Immature natural killer cell (primary cell): Measurements from ENCODE around the gene OFD1. TPM values are rescaled to one million over a fixed set of nuclear protein-coding genes. Genes with fewer than 3 reads are reported as not detected.

ENCODE experiments used
- DNase-seq, 3 donors: peaks; one replicate each; pipeline ENCODE4 v3.0.0; 2022; ENCODE audit warnings: mixed read lengths in 1 of 3
- H3K27ac Mint-ChIP-seq, 6 donors: one replicate each; pipeline ENCODE4 v1.8.0; 2020; ENCODE audit warnings: mixed read lengths in 6 of 6, mild to moderate bottlenecking in 5 of 6, inconsistent platforms in 4 of 6, moderate library complexity in 3 of 6
- H3K27me3 Mint-ChIP-seq, 3 donors: one replicate each; pipeline ENCODE4 v1.8.0; 2020 to 2021; ENCODE audit warnings: low read depth in 3 of 3, mild to moderate bottlenecking in 3 of 3, mixed read lengths in 3 of 3, moderate library complexity in 3 of 3, inconsistent platforms in 1 of 3
- H3K36me3 Mint-ChIP-seq, 3 donors: one replicate each; pipeline ENCODE4 v1.8.0; 2020; ENCODE audit warnings: mixed read lengths in 3 of 3, inconsistent platforms in 2 of 3, mild to moderate bottlenecking in 2 of 3
- H3K4me1 Mint-ChIP-seq, 2 donors: one replicate each; pipeline ENCODE4 v1.8.0; 2020; ENCODE audit warnings: inconsistent platforms in 2 of 2, mild to moderate bottlenecking in 2 of 2, mixed read lengths in 2 of 2, moderate library complexity in 1 of 2
- H3K4me3 Mint-ChIP-seq, 5 donors: one replicate each; pipeline ENCODE4 v1.8.0; 2020; ENCODE audit warnings: mild to moderate bottlenecking in 5 of 5, mixed read lengths in 5 of 5, inconsistent platforms in 3 of 5, moderate library complexity in 3 of 5
- H3K9me3 Mint-ChIP-seq, 6 donors: one replicate each; pipeline ENCODE4 v1.8.0; 2020; ENCODE audit warnings: mild to moderate bottlenecking in 6 of 6, mixed read lengths in 6 of 6, inconsistent platforms in 4 of 6, moderate library complexity in 3 of 6
- polyA plus RNA-seq, 3 donors: library from polyadenylated mRNA; unstranded; fragments of 300-500 nt; fragmentation: Illumina TruSeq; gene quantifications; one replicate each; pipeline ENCODE4 v1.2.3, GENCODE V29; 2021

OFD1 gene
- polyA plus RNA-seq, 3 donors from 2014 or later, result 7.5 to 42.1 (median 22.6) TPM

GRCh38 chrX:13694359-13694758 lies 40.2 kb upstream of the OFD1 start:
- H3K9me3 Mint-ChIP-seq, result peaks cover 0 to 2% (median 0%) of the 10 kb centered on the region in 6 donors
- no peak for DNase-seq
- peak overlapping the region in 4 of 6 donors; percentile 19 to 96 (median 72) for H3K27ac Mint-ChIP-seq
- H3K36me3 Mint-ChIP-seq, result peaks cover 0 to 3% (median 0%) of the 10 kb centered on the region in 3 donors
- peaks cover 88 to 96% of the 10 kb centered on the region in 2 donors for H3K4me1 Mint-ChIP-seq
- peak overlapping the region in 4 of 5 donors; percentile 59 to 87 (median 71) for H3K4me3 Mint-ChIP-seq
- H3K27me3 Mint-ChIP-seq, result peaks cover 5 to 11% (median 8%) of the 10 kb centered on the region in 3 donors

DNA sequence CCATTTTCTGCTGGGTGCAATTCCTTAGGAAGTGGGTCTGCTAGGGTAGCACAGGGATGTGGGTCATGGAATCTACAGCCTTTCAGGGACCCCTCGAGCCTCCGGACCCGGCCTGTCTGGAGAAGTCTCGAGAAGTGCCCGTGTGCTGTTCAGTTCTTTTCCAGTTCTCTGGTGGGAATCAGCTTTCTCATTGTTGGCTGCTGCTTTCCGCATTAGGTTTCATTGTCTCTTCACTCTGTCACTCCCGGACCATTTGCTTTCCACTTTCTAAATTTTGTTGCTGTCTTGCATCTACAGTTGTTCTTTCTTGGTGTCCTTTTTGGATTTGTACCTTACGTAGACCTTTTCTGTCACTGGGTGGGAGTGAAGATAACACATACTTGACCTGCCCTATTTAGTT lies 39.6 kb upstream of the OFD1 start:
- Mint-ChIP-seq H3K27me3 (peaks cover 5 to 7% (median 5%) of the 10 kb centered on the region in 3 donors), H3K27ac (peak overlapping the region; percentile 53 to 96 (median 80)), H3K9me3 (peaks cover 0 to 2% (median 0%) of the 10 kb centered on the region in 6 donors), H3K4me3 (peak overlapping the region; percentile 1 to 87 (median 62)), H3K4me1 (peaks cover 88 to 96% of the 10 kb centered on the region in 2 donors), H3K36me3 (peaks cover 0 to 5% (median 0%) of the 10 kb centered on the region in 3 donors)
- no peak for DNase-seq

DNA sequence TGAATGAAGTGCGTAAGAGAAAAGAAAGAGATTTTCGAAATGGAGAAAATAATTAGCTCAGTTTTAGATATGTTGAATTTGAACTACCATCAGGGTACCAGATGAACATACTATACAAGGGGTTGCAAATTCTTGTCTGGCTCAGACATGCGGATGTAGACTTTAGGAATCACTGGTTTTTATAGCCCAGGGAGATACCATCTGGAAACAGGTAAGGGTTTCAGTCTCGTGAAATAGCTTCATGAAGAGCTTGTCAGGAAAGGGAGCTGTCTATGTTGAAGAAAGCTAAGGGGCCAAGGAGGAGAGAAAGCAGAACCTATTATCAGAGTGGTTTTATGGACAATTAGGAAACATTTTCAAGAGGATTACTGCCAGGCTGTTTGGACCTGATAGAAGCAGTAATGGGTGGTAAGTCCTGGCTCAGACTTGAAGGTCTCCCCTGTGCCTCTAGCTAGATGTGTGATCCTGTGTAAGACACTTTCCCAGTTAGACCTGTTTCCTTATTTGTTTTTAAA lies 38.9 kb upstream of the OFD1 start:
- H3K27ac Mint-ChIP-seq, result peak overlapping the region; percentile 53 to 96 (median 79)
- peaks cover 0 to 2% (median 0%) of the 10 kb centered on the region in 6 donors for H3K9me3 Mint-ChIP-seq
- H3K4me3 Mint-ChIP-seq, result peak overlapping the region; percentile 44 to 87 (median 62)
- H3K27me3 Mint-ChIP-seq, result peaks cover 2 to 7% (median 5%) of the 10 kb centered on the region in 3 donors
- H3K36me3 Mint-ChIP-seq, result peaks cover 0 to 5% (median 0%) of the 10 kb centered on the region in 3 donors
- peaks cover 89 to 96% of the 10 kb centered on the region in 2 donors for H3K4me1 Mint-ChIP-seq
- no peak for DNase-seq

GRCh38 chrX:13697455-13697854 lies 37.1 kb upstream of the OFD1 start:
- peaks cover 3 to 6% (median 5%) of the 10 kb centered on the region in 3 donors for H3K27me3 Mint-ChIP-seq
- H3K4me1 Mint-ChIP-seq, result peaks cover 95 to 98% of the 10 kb centered on the region in 2 donors
- peaks cover 0 to 2% (median 0%) of the 10 kb centered on the region in 6 donors for H3K9me3 Mint-ChIP-seq
- peak overlapping the region; percentile 84 to 90 (median 87) for H3K27ac Mint-ChIP-seq
- peaks cover 0 to 11% (median 0%) of the 10 kb centered on the region in 3 donors for H3K36me3 Mint-ChIP-seq
- DNase-seq, result peak; percentile 50 to 56 (median 53)
- peak overlapping the region; percentile 67 to 91 (median 76) for H3K4me3 Mint-ChIP-seq

DNA sequence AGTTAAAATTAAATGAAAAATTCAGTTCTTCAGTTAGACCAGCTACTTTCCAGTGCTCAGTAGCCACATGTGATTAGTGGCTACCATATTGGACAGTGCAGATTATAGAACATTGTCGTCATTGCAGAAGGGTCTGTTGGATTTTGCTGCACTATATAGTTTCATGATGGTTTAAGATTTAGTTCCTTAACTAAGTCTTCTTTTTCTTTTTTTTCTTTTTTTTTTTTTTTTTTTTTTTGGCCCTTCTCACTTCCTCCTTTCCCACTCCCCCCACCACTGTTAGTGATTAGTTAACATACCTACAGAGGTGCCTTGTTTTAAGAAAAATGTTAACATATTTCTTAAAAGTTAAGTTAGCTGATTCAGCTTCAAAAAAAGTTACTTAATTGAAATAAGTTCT lies 36.6 kb upstream of the OFD1 start:
- Mint-ChIP-seq H3K4me3 (peak overlapping the region; percentile 30 to 91 (median 76)), H3K27me3 (peaks cover 1 to 6% (median 3%) of the 10 kb centered on the region in 3 donors), H3K36me3 (peaks cover 0 to 11% (median 0%) of the 10 kb centered on the region in 3 donors), H3K4me1 (peaks cover 95 to 98% of the 10 kb centered on the region in 2 donors), H3K9me3 (peaks cover 0 to 2% (median 0%) of the 10 kb centered on the region in 6 donors), H3K27ac (peak overlapping the region; percentile 84 to 92 (median 87))
- no peak for DNase-seq

GRCh38 chrX:13698432-13698831 lies 36.1 kb upstream of the OFD1 start:
- H3K36me3 Mint-ChIP-seq, result peaks cover 0 to 11% (median 0%) of the 10 kb centered on the region in 3 donors
- H3K9me3 Mint-ChIP-seq, result peaks cover 0 to 2% (median 0%) of the 10 kb centered on the region in 6 donors
- no peak for DNase-seq
- peaks cover 94 to 98% of the 10 kb centered on the region in 2 donors for H3K4me1 Mint-ChIP-seq
- peaks cover 1 to 6% (median 3%) of the 10 kb centered on the region in 3 donors for H3K27me3 Mint-ChIP-seq
- peak overlapping the region in 4 of 5 donors; percentile 27 to 76 (median 32) for H3K4me3 Mint-ChIP-seq
- peak overlapping the region; percentile 72 to 92 (median 87) for H3K27ac Mint-ChIP-seq

DNA sequence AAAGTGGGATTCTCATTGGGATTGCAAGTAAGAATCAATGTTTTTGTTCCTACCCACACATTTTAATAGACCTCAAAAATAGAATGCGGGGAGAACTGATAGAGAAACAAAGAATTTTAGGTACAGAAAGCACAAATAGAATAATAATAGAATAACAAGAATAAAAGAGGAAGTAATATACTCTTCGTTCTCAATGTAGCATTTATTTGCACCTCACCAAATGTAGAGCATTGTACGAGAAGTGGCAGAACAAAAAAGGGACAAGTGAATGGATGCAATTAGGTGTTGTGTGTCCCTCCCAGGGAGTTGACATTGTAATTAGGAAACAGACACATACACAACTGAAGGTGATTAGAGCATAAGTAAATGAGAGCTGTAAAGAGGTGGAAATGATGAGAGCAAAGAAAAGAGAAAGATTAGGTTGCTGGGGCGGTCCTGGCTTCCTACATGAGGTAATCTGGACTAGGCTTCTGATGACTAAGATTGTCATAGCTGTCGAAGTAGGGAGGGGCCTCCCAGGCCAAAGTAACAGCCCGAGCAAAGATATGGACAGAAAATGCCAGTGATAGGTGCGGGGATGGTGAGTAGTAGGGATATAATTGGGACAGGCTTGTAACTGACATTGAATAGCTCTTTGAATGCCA lies 35.2 kb upstream of the OFD1 start:
- no peaks in the 10 kb centered on the region for H3K9me3 Mint-ChIP-seq
- H3K27me3 Mint-ChIP-seq, result peaks cover 1 to 6% (median 3%) of the 10 kb centered on the region in 3 donors
- peak overlapping the region; percentile 72 to 92 (median 87) for H3K27ac Mint-ChIP-seq
- peaks cover 0 to 11% (median 0%) of the 10 kb centered on the region in 3 donors for H3K36me3 Mint-ChIP-seq
- DNase-seq, result peak in 2 of 3 donors; percentile 9 to 31
- peaks cover 94 to 98% of the 10 kb centered on the region in 2 donors for H3K4me1 Mint-ChIP-seq
- peak overlapping the region; percentile 33 to 77 (median 66) for H3K4me3 Mint-ChIP-seq

DNA sequence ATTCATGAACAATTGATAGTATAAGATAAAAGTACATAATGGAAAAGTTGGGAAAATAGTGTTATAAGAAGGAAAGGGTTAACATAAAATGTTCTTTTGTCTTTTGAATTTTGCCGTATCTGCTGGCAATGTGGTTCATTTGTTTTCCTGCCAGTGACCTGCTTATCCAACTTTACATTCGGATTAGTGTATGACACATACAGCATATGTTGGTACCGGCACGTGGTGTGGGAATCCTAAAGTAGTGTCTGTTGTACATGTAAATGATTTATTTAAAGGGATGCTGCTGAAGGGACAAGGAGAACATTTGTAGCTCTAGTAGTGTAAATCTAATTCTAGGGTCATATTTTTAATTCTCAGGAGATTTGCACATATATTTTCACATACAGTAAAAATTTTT lies 34.2 kb upstream of the OFD1 start:
- H3K9me3 Mint-ChIP-seq, result no peaks in the 10 kb centered on the region
- H3K27me3 Mint-ChIP-seq, result peaks cover 1 to 5% (median 3%) of the 10 kb centered on the region in 3 donors
- peak overlapping the region in 5 of 6 donors; percentile 43 to 87 (median 58) for H3K27ac Mint-ChIP-seq
- DNase-seq, result no peak
- H3K36me3 Mint-ChIP-seq, result peaks cover 0 to 11% (median 0%) of the 10 kb centered on the region in 3 donors
- no peak overlapping the region for H3K4me3 Mint-ChIP-seq
- peaks cover 84 to 90% of the 10 kb centered on the region in 2 donors for H3K4me1 Mint-ChIP-seq

- Mint-ChIP-seq H3K36me3 (peaks cover 0 to 11% (median 0%) of the 10 kb centered on the region in 3 donors), H3K27me3 (peaks cover 0 to 3% (median 1%) of the 10 kb centered on the region in 3 donors), H3K4me3 (peak overlapping the region; percentile 22 to 72 (median 63)), H3K4me1 (peaks cover 72 to 83% of the 10 kb centered on the region in 2 donors), H3K27ac (peak overlapping the region; percentile 47 to 89 (median 82)), H3K9me3 (no peaks in the 10 kb centered on the region)
- DNase-seq, result no peak
Measured at GRCh38 chrX:13702111-13702789, 32.3 kb upstream of the OFD1 start.

- H3K4me1 Mint-ChIP-seq, result peaks cover 67 to 82% of the 10 kb centered on the region in 2 donors
- DNase-seq, result no peak
- peak overlapping the region in 1 of 5 donors; percentile 34 for H3K4me3 Mint-ChIP-seq
- H3K27me3 Mint-ChIP-seq, result peaks cover 1 to 3% (median 2%) of the 10 kb centered on the region in 3 donors
- H3K36me3 Mint-ChIP-seq, result peaks cover 4 to 11% (median 4%) of the 10 kb centered on the region in 3 donors
- peak overlapping the region; percentile 32 to 86 (median 65) for H3K27ac Mint-ChIP-seq
- H3K9me3 Mint-ChIP-seq, result no peaks in the 10 kb centered on the region
Measured at GRCh38 chrX:13703135-13703534, 31.4 kb upstream of the OFD1 start.

GRCh38 chrX:13703589-13703988 lies 31.0 kb upstream of the OFD1 start:
- H3K36me3 Mint-ChIP-seq, result peaks cover 4 to 11% (median 8%) of the 10 kb centered on the region in 3 donors

GRCh38 chrX:13711141-13711540 lies 23.4 kb upstream of the OFD1 start:
- Mint-ChIP-seq H3K4me3 (no peak overlapping the region), H3K27me3 (peaks cover 2 to 4% (median 2%) of the 10 kb centered on the region in 3 donors), H3K9me3 (no peaks in the 10 kb centered on the region), H3K36me3 (peaks cover 10 to 39% (median 23%) of the 10 kb centered on the region in 3 donors), H3K4me1 (peaks cover 45 to 61% of the 10 kb centered on the region in 2 donors), H3K27ac (peak overlapping the region; percentile 62 to 83 (median 79))
- DNase-seq, result no peak

More at GRCh38 chrX:13703589-13703988, 31.0 kb upstream of the OFD1 start:
- Mint-ChIP-seq H3K4me1 (peaks cover 67 to 79% of the 10 kb centered on the region in 2 donors), H3K9me3 (no peaks in the 10 kb centered on the region), H3K27ac (peak overlapping the region; percentile 32 to 86 (median 65)), H3K4me3 (peak overlapping the region in 1 of 5 donors; percentile 34), H3K27me3 (peaks cover 1 to 3% (median 2%) of the 10 kb centered on the region in 3 donors)
- no peak for DNase-seq

- H3K4me1 Mint-ChIP-seq, result peaks cover 76 to 81% of the 10 kb centered on the region in 2 donors
- H3K36me3 Mint-ChIP-seq, result peaks cover 6 to 35% (median 26%) of the 10 kb centered on the region in 3 donors
- H3K27ac Mint-ChIP-seq, result peak overlapping the region; percentile 93 to 97 (median 96)
- H3K27me3 Mint-ChIP-seq, result peaks cover 3 to 12% (median 10%) of the 10 kb centered on the region in 3 donors
- peak; percentile 54 to 70 (median 60) for DNase-seq
- H3K9me3 Mint-ChIP-seq, result no peaks in the 10 kb centered on the region
- peak overlapping the region; percentile 34 to 85 (median 68) for H3K4me3 Mint-ChIP-seq
Measured at GRCh38 chrX:13716455-13716854, 18.1 kb upstream of the OFD1 start.
